Activated effector memory CD4-positive, alpha-beta T cell treated with anti-CD3 and anti-CD28 coated beads, Interleukin-2, amount 50 U/mL, for 16 hours (primary cell): ENCODE measurements around the gene BPIFA1.

Experiments used
- DNase-seq: peaks from one replicate; pipeline ENCODE4 v3.0.0-alpha.2; 2020

Gene BPIFA1

DNA sequence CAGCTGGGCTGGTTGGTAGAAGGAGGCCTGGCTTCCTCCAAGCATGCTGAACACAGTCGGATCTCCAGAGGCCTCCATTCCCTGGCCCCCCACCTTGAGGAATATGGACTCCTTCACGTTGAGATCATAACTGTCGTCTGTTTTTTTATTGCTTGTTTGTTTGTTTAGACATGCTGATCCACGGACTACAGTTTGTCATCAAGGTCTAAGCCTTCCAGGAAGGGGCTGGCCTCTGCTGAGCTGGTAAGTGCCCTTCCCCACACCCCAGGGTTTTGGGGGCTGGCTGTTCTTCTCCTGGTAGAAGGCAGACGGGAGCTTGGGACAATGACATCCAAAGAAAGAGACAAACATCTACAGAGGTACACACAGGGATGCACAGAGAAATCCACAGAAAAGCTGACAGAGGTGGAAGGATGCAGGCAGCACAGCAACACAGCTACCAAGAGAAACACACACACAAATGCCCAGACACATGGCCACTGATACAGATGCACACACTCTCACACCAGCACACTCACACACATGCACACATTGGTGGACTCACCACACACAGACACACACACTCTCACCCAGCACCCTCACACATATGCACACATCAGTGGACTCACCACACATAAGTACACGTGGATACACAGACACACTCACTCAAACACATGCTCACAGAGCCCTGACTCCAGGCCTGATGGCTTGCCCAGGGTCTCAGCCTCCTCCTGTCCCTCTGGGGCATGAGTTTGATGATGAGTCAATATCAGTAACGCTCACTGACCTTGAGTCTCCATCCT is 6.7 kb downstream of the BPIFA1 start:
- DNase-seq, result no peak

- no peak for DNase-seq
Measured at GRCh38 chr20:33246077-33246476, 10.3 kb downstream of the BPIFA1 start.

- DNase-seq, result no peak
Measured at GRCh38 chr20:33249456-33249855, 13.7 kb downstream of the BPIFA1 start.

DNA sequence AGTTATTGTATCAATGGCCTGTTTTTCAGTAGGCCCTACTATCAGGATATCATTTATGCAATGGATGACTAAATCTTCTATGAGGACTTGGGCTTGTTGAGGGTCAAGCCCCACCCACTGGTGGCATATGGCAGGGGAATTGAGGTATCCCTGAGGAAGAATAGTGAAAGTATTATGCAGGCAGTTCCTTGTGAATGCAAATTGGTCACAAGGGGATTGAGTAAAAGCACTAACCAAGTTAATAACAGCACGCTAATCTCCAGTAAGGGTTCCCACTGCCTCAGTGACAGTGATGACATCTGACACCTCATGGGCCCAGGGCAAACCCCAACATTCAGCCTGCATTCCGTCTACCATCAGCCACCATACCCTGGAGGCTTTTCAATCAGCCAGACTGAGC is 14.9 kb downstream of the BPIFA1 start:
- DNase-seq, result no peak

DNA sequence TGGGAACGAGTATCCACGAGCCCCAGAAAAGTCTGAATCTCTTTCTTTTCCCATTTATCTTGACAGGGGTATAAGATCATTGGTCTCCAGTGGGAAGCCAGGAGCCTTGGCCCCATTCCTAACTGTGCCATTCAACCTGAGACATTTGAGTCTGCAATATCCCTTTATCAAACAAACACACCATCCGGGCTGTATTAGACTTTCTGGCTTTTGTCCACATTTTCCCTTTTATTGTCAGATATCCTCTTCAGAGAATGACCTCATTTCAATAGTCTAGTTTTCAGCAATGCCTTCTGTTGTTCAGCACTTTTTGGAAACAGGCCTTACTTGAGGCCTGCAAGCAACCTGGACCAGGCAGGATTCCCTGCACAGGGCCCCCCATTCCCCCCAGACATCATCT is 15.7 kb downstream of the BPIFA1 start:
- DNase-seq, result no peak

DNA sequence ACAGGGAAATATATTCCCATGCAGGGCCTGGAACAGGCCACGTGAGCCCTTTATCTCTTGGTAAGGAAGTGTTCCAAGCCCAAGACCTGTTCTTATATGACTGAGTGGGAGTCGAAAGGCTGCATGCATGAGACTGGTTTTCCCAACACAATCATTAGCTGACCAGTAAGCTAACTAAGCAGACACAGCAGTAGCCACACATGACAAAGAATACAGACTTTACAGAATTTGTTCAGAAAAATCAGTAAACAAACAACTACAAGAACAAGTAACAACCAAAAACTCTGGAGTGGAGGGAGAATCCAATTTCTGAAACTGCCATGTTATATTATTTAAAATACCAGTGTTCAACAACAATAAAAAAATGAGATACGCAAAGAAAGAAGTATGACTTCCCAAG is 16.7 kb downstream of the BPIFA1 start:
- DNase-seq, result no peak

DNA sequence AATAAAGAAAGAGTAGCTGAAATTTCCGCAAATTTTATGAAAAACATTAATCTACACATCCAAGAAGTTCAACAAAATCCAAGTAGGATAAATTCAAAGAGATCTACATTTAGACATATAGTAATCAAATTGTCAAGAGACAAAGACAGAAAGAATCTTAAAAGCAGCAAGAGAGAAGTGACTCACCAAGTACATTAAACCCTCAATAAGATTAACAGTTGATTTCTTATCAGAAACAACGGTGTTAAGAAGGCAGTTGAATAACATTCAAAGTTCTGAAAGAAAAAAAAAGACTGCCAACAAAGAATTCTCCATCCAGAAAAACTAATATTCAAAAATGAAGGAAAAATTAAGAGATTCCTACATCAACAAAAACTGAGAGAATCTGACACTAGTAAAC is 19.2 kb downstream of the BPIFA1 start:
- no peak for DNase-seq

DNA sequence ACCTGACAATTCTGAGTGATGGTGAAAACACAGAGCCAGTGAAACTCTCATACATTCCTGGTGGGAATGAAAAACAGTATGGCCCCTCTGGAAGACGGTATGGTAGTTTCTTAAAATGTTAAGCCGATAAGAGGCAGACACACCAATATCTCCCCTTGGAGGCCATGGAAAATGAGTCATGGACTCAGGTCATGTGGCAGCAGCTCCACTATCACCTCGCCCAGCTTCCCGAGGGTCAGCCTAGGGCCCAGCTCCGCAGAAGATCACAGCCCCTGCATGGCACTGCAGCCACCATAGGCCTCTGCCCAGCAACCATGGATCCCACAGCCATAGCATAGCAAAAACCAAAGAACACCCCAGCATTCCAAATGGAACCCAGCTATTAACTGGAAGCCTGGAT is 21.4 kb downstream of the BPIFA1 start:
- no peak for DNase-seq

- DNase-seq, result no peak
Measured at GRCh38 chr20:33259371-33259770, 23.6 kb downstream of the BPIFA1 start.

GRCh38 chr20:33261465-33261864 is 25.7 kb downstream of the BPIFA1 start:
- no peak for DNase-seq

DNA sequence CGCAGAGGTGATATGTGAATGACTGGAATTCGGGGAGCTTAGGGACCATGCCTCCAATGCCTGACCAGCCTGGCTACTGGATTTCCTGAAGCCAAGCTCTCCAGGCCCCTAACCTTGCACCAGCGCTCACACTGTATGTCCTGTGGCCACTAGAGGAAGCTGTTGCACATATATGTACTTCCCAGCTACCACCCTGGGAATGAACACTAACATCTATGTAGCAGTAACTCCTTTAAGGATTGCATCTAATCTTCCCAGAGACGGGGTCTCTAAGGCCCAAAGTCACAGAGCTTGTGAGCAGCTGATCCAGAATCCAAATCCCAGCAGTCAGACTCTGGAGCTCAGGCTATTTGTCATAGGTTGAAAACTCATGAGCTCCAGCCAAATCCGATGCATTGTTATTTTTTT is 26.9 kb downstream of the BPIFA1 start:
- DNase-seq, result no peak

DNA sequence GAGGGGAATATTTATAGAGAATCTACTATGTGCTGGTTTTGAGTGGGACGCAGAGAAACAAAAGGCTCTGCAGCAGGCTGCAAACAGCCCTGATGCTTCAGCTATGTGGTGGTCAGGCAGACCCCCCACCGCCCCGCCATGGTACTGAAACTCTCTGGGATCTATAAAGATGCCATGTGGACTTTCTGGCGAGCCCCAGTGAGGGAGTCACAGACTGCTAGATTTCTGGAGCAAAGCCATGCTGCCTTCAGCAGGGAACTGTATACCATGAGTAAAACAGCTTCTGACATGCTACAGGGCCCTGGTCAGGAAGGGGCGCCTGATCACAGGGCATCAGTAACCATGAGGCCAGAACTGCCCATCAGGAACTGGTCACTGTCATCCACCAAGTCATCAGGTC is 28.0 kb downstream of the BPIFA1 start:
- DNase-seq, result no peak

DNA sequence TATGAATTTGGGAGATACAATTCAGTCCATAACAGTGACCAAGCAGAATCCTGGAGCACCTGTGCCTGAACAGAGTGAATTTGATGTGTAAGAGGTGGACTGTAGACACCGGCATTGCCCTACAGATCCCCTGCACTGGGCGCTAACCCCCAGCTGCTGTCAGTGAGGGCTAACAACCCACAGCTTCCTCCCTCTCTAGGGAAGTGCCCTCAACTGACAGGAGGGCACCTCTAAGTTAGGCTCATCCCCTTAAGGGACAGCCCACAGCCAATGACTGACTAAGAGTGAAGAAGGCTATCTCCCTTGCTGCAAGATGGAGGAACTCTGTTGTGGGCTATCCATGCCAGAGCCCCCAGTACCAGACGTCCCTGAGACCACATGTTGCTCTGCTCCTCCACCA is 31.9 kb downstream of the BPIFA1 start:
- no peak for DNase-seq

DNA sequence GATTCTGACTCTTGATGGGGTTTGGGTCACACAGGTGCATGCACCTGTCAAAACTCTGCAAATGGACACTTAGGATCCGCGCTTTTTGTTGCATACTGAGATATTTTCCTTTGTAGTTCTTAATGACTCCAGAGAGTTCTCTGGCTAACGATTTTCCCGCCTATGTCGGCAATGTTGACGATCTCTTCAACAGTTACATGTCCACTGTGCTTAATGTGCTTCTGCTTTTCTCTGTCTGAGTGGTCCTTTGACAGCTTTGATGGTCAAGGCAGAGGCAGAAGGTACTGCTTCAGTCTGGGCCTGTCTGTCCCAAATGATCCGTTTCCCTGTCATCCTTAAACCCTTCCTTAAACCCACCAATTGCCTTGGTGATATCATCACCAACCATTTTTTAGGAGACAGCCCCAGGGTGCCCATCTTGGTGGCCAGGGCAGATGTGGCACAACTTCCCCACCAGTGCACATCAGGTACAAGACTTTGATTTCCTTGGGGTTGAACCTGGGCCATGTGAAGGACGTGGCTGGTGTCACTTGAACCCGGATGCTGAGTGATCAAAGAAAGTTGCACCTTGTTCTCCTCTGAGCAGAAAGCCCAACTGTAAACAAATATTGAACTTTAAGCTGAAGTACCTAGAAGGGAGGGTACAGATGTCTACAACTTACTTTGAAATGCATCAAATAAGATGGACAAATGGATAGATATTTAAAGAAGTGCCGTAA is 36.5 kb downstream of the BPIFA1 start:
- no peak for DNase-seq

GRCh38 chr20:33273117-33273851 is 37.5 kb downstream of the BPIFA1 start:
- no peak for DNase-seq

GRCh38 chr20:33275215-33275614 is 39.4 kb downstream of the BPIFA1 start:
- no peak for DNase-seq

DNA sequence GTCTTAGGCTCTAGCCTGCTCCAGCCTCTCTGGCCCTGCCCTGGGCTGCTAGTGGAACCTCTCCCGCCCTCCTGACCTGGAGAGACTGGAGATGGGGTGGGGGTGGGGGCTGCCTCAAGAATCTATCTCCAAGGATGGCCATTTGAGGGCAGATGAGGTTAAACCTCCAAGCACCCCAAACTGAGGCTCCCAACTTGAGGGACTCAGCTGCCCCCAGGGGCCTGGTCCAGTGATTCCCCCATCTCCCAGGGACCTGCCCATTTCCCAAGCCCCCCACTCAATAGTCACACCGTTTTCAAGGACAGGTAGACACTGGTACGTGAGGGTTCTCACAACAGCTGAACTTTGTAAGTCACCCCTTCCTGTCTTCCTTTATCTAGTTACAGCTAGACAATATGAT is 40.1 kb downstream of the BPIFA1 start:
- DNase-seq, result no peak

DNA sequence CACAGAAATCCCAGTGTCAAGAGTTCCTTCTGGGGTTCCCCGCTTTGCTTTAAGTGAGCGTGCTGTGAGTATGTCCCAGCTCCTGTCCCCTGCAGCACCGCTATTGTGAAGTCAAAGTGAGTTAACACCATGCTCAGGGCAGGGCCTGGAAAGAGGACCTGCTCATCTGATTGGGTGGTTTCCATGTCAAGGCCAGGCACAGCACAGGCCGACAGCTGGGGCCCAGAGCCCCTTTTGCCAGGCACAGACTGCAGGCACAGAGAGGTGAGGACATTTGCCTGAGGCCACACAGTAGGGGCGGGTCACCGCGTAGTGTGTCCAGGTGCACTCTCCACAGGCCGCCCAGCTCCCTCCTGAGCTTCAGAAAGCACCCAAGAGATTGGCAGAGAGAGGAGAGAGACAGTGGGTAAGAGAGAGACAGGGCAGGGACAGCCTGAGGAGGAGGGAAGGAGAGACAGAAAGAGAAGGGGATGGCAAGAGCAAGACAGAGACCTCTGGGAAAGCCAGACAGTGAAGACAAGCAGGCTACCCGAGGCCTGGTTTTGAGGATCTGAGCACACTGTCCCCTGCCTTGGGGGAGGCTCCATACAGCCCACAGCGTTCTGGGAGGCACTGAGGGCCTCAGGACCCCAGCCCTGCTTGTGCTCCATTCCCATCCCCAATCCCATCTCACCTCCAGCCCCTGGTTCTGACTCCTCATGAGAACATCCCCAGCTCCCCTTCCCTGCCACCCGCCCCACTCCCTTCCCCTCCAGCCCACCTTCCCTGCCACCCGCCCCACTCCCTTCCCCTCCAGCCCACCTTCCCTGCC is 40.7 kb downstream of the BPIFA1 start:
- DNase-seq, result no peak

- DNase-seq, result no peak
Measured at GRCh38 chr20:33277471-33278441, 42.0 kb downstream of the BPIFA1 start.

- no peak for DNase-seq
Measured at GRCh38 chr20:33278700-33279099, 42.9 kb downstream of the BPIFA1 start.

DNA sequence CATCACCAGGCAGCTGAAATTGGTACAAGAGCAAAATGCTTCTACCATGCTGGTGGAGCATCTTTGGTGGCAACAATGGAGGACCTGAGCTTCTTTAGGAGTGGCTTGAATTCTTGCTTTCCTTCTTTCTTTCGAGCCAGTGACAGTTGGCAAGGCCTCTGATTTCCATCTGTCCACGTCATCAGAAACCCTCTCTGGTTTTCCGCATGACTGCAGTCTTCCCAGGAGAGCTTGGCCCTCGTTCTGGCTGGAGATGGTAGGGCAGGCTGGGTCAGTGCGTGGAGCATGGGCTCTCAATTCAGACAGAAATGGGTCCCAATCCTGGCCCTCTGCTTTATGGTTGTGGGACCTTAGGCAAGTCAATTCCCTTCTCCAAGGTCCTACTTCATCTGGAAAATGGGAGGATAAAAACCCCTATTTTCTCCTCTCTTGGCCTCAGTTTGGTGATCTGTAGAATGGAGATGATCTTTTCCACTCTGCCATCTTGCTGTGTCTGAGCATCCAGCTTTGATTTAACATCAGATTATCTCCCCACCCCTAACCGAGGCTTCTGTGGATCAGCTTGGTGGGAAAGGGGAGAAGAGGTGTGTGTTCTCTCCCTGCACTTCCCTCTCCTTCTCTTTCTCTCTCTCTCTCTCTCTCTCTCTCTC is 43.6 kb downstream of the BPIFA1 start:
- DNase-seq, result no peak
